H1 (cell line): ENCODE data around the gene CEP85L. TPM values are rescaled to one million over a fixed set of nuclear protein-coding genes. Genes with fewer than 3 reads are reported as not detected.

Experiments used
- CTCF ChIA-PET: fragments of 300-600 bp; sonication (Branson Sonifier 250); formaldehyde crosslinking; loops from one replicate; lab custom pipeline; 2021; ENCODE audit not compliant: partially characterized antibody; lab: Charles Lee
- POLR2A ChIA-PET: fragments of 300-600 bp; sonication (Branson Sonifier 250); formaldehyde crosslinking; loops from one replicate; lab custom pipeline; 2021; ENCODE audit warnings: inconsistent platforms; ENCODE audit not compliant: partially characterized antibody; lab: Charles Lee
- DNase-seq, 2 experiments: peaks; one replicate each; pipeline versions ENCODE4 v3.0.0 to v3.0.0-alpha.2; 2010 to 2022; ENCODE audit warnings: low spot score in 2 of 2, low read depth in 1 of 2, mixed read lengths in 1 of 2
- FAIRE-seq: peaks from 2 replicates; lab custom pipeline; 2011; peaks lifted over from hg19 to GRCh38; lab: Jason Lieb, UNC
- H2AFZ ChIP-seq: 2 replicates; pipeline ENCODE4 v1.8.1; 2012; ENCODE audit warnings: low read length, inconsistent platforms
- H2AK5ac ChIP-seq: 2 replicates; pipeline ENCODE4 v1.6.1; 2013; ENCODE audit warnings: low read depth, low read length
- H2BK120ac ChIP-seq: replicated peaks from 2 replicates; pipeline ENCODE3; 2013; ENCODE audit warnings: low read depth, low read length, inconsistent platforms
- H2BK12ac ChIP-seq: 2 replicates; pipeline ENCODE4 v1.6.1; 2013; ENCODE audit warnings: low read depth, low read length
- H2BK15ac ChIP-seq: 2 replicates; pipeline ENCODE4 v1.6.1; 2013; ENCODE audit warnings: low read length
- H2BK20ac ChIP-seq: 2 replicates; pipeline ENCODE4 v1.6.1; 2013; ENCODE audit warnings: low read length
- H2BK5ac ChIP-seq: 2 replicates; pipeline ENCODE4 v1.6.1; 2013; ENCODE audit warnings: low read depth, low read length
- H3K14ac ChIP-seq: 2 replicates; pipeline ENCODE4 v1.6.1; 2013; ENCODE audit warnings: inconsistent platforms; ENCODE audit not compliant: insufficient read length
- H3K18ac ChIP-seq: 2 replicates; pipeline ENCODE4 v1.6.1; 2013; ENCODE audit warnings: low read length; ENCODE audit errors: extremely low read depth
- H3K23ac ChIP-seq: 2 replicates; pipeline ENCODE4 v1.6.1; 2013; ENCODE audit warnings: inconsistent platforms; ENCODE audit not compliant: insufficient read length
- H3K23me2 ChIP-seq: 2 replicates; pipeline ENCODE4 v1.6.1; 2013; ENCODE audit warnings: low read depth, low read length
- H3K27ac ChIP-seq: 2 replicates; pipeline ENCODE4 v1.6.1; 2011; ENCODE audit warnings: low read depth, low read length, inconsistent platforms
- H3K27me3 ChIP-seq, 4 experiments: replicated peaks in 1 of 4; 1 replicate in 1 of 4; 2 replicates in 3 of 4; pipeline versions ENCODE4 v1.6.1 to v1.8.1; 2011 to 2013; ENCODE audit warnings: low read length in 3 of 4, mild to moderate bottlenecking in 3 of 4, inconsistent platforms in 2 of 4, mixed read lengths in 2 of 4, moderate library complexity in 1 of 4; ENCODE audit not compliant: control insufficient read depth in 3 of 4, insufficient read depth in 3 of 4; ENCODE audit errors: extremely low read depth in 1 of 4
- H3K36me3 ChIP-seq, 4 experiments: 2 replicates each; pipeline versions ENCODE4 v1.6.1 to v1.8.1; 2011 to 2013; ENCODE audit warnings: mild to moderate bottlenecking in 4 of 4, low read length in 3 of 4, moderate library complexity in 2 of 4, control low read depth in 1 of 4, inconsistent platforms in 1 of 4; ENCODE audit not compliant: insufficient read depth in 4 of 4, control insufficient read depth in 2 of 4
- H3K4ac ChIP-seq: replicated peaks from 2 replicates; pipeline ENCODE3; 2013; ENCODE audit warnings: low read length, low read depth, mixed read lengths, inconsistent platforms; ENCODE audit not compliant: insufficient read length
- H3K4me1 ChIP-seq, 4 experiments: replicated peaks in 1 of 4; 1 replicate in 1 of 4; 2 replicates in 3 of 4; pipeline versions ENCODE4 v1.6.1 to v1.8.1; 2011 to 2013; ENCODE audit warnings: low read length in 3 of 4, inconsistent platforms in 2 of 4, mixed read lengths in 1 of 4; ENCODE audit not compliant: insufficient read depth in 4 of 4, control insufficient read depth in 3 of 4
- H3K4me2 ChIP-seq, 2 experiments: 2 replicates each; pipeline versions ENCODE4 v1.6.1 to v1.8.1; 2011 to 2013; ENCODE audit warnings: low read depth in 2 of 2, low read length in 2 of 2, control low read depth in 1 of 2, inconsistent platforms in 1 of 2, mild to moderate bottlenecking in 1 of 2; ENCODE audit not compliant: insufficient read depth in 1 of 2
- H3K4me3 ChIP-seq, 4 experiments: fragments of 200-600, 300-600 bp in 1 of 4; sonication (generic), shearing (Covaris generic), sonication (Bioruptor Twin) in 1 of 4; 2 replicates each; pipeline versions ENCODE4 v1.5.1 to v1.8.1; 2011 to 2016; ENCODE audit warnings: low read length in 4 of 4, low read depth in 3 of 4, control low read depth in 2 of 4, inconsistent platforms in 2 of 4, mild to moderate bottlenecking in 2 of 4, mixed read lengths in 1 of 4, moderate library complexity in 1 of 4; ENCODE audit not compliant: insufficient read depth in 2 of 4; ENCODE audit errors: extremely low read depth in 1 of 4
- H3K56ac ChIP-seq: replicated peaks from 2 replicates; pipeline ENCODE3; 2013; ENCODE audit warnings: low read depth, mild to moderate bottlenecking, mixed read lengths, low read length, inconsistent platforms; ENCODE audit not compliant: insufficient read length
- H3K79me1 ChIP-seq: 2 replicates; pipeline ENCODE4 v1.6.1; 2013; ENCODE audit warnings: low read depth, low read length, control low read depth
- H3K79me2 ChIP-seq, 2 experiments: 2 replicates each; pipeline versions ENCODE4 v1.6.1 to v1.8.1; 2012 to 2013; ENCODE audit warnings: low read length in 2 of 2, mild to moderate bottlenecking in 2 of 2, inconsistent platforms in 1 of 2; ENCODE audit not compliant: insufficient read depth in 2 of 2, control insufficient read depth in 1 of 2
- H3K9ac ChIP-seq, 4 experiments: replicated peaks in 1 of 4; 1 replicate in 1 of 4; 2 replicates in 3 of 4; pipeline versions ENCODE4 v1.6.1 to v1.8.1; 2011 to 2013; ENCODE audit warnings: low read depth in 3 of 4, low read length in 3 of 4, control low read depth in 2 of 4, mild to moderate bottlenecking in 2 of 4, moderate library complexity in 2 of 4, inconsistent platforms in 1 of 4; ENCODE audit errors: extremely low read depth in 1 of 4
- H3K9me3 ChIP-seq, 2 experiments: 2 replicates each; pipeline versions ENCODE4 v1.6.1 to v1.8.1; 2012 to 2013; ENCODE audit warnings: mild to moderate bottlenecking in 2 of 2, moderate library complexity in 2 of 2, control low read depth in 1 of 2, inconsistent platforms in 1 of 2, low read depth in 1 of 2, low read length in 1 of 2, mixed read lengths in 1 of 2; ENCODE audit not compliant: insufficient read depth in 2 of 2
- H4K20me1 ChIP-seq, 2 experiments: replicated peaks in 1 of 2; 2 replicates each; pipeline versions ENCODE3 to v1.8.1; 2011 to 2013; ENCODE audit warnings: inconsistent platforms in 2 of 2, low read length in 2 of 2, mild to moderate bottlenecking in 1 of 2; ENCODE audit not compliant: insufficient read depth in 2 of 2, control insufficient read depth in 1 of 2
- H4K5ac ChIP-seq: 2 replicates; pipeline ENCODE4 v1.6.1; 2013; ENCODE audit warnings: low read length, low read depth, mixed read lengths, inconsistent platforms; ENCODE audit not compliant: insufficient read length
- H4K8ac ChIP-seq: 2 replicates; pipeline ENCODE4 v1.8.0; 2013; ENCODE audit warnings: mild to moderate bottlenecking, moderate library complexity, low read length, inconsistent platforms; ENCODE audit not compliant: insufficient read depth; ENCODE audit errors: extremely low read depth
- H4K91ac ChIP-seq: replicated peaks from 2 replicates; pipeline ENCODE3; 2013; ENCODE audit warnings: low read length, mixed read lengths, inconsistent platforms; ENCODE audit not compliant: insufficient read length
- CHD2 ChIP-seq: IDR thresholded peaks from 2 replicates; pipeline ENCODE4 v1.6.1; 2012; ENCODE audit warnings: low read length, improper control_type of control experiment
- SRF ChIP-seq: IDR thresholded peaks from 2 replicates; pipeline ENCODE4 v1.6.1; 2011; ENCODE audit warnings: mild to moderate bottlenecking, low read depth, low read length, moderate library complexity
- WGBS, 2 experiments: shearing (Covaris generic) in 1 of 2; methylation state at CpG; one replicate each; pipeline versions ENCODE4 v1.1.6 to v1.1.7; 2013 to 2015; ENCODE audit warnings: low lambda C conversion rate in 2 of 2, mixed read lengths in 2 of 2, inconsistent platforms in 1 of 2, low coverage in 1 of 2, missing lambda C conversion rate in 1 of 2; ENCODE audit not compliant: insufficient replicate concordance in 2 of 2, insufficient coverage in 1 of 2, insufficient read length in 1 of 2; ENCODE audit errors: extremely low coverage in 1 of 2, missing lambda C conversion rate in 1 of 2; 5-methylcytosine and 5-hydroxymethylcytosine counted together
- polyA plus RNA-seq, 7 experiments: library from polyadenylated mRNA; depleted of rRNA in 3 of 7; stranded (reverse) in 5 of 7; unstranded in 2 of 7; fragments of >200 nt in 5 of 7; fragments of 200-250 nt in 2 of 7; gene quantifications; 1 replicate in 5 of 7; 2 replicates in 1 of 7; 4 replicates in 1 of 7; pipeline versions ENCODE4 v1.2.1 to v1.2.3, GENCODE V29; 2011 to 2013; ENCODE audit warnings: missing spikeins in 2 of 7, mixed read lengths in 2 of 7
- total RNA-seq: library from RNA; stranded (reverse); fragmentation: NEBNext Ultra II Directional; extraction: Animal tissue kit (Norgen Biotek cat#: 25700); gene quantifications from 2 replicates; pipeline ENCODE4 v1.2.1, GENCODE V29; 2021

CEP85L gene
- total and polyA plus RNA-seq, 2 of the 8 experiments (the other 6 are each of a cell fraction or from before 2014, with no cell fraction given): 3.2 to 27.6 TPM

GRCh38 chr6:118546880-118547218, 104.5 kb downstream of the CEP85L start:
- H3K56ac ChIP-seq: no peak overlapping the region
- H3K79me2 ChIP-seq: peaks cover 0 to 11% of the 10 kb centered on the region in 2 experiments; a peak in 2 of 4 replicates
- H3K9me3 ChIP-seq: no peaks in the 10 kb centered on the region
- H3K4me2 ChIP-seq: no peak overlapping the region
- no peak overlapping the region for H3K4me3 ChIP-seq
- H2AK5ac ChIP-seq: no peak overlapping the region
- H4K20me1 ChIP-seq: no peaks in the 10 kb centered on the region
- no peaks in the 10 kb centered on the region for H3K36me3 ChIP-seq
- H2BK5ac ChIP-seq: no peak overlapping the region
- H3K4ac ChIP-seq: no peak overlapping the region
- no peak overlapping the region for H3K14ac ChIP-seq
- H3K9ac ChIP-seq: no peak overlapping the region
- no peak overlapping the region for H3K27ac ChIP-seq
- H3K27me3 ChIP-seq: no peaks in the 10 kb centered on the region
- no peak overlapping the region for H4K8ac ChIP-seq
- H3K18ac ChIP-seq: no peak overlapping the region
- no peak overlapping the region for H4K5ac ChIP-seq
- ChIA-PET CTCF (interaction anchor here (1.0 to 5.0 kb wide), 3 partner anchors 9 to 262 kb away, joined by 3 to 31 read pairs (median 4); no protein-coding TSS in a partner anchor), POLR2A (no interaction called here)
- no peak overlapping the region for H2BK15ac ChIP-seq
- no peak overlapping the region for H2BK12ac ChIP-seq
- no peaks in the 10 kb centered on the region for H3K79me1 ChIP-seq
- no peak overlapping the region for H2AFZ ChIP-seq
- H3K23me2 ChIP-seq: no peaks in the 10 kb centered on the region
- H2BK20ac ChIP-seq: no peak overlapping the region
- H3K23ac ChIP-seq: no peak overlapping the region
- H2BK120ac ChIP-seq: no peak overlapping the region
- H3K4me1 ChIP-seq: no peaks in the 10 kb centered on the region; a peak in 1 of 7 replicates
- FAIRE-seq: no peak
- 67% methylated on average over 1 of the region's 1 CpG; no CpG with 5 or more reads in 1 of the 2 experiments for WGBS, 2 experiments
- no peak for DNase-seq
- TF ChIP-seq SRF (peak; percentile 73), CHD2 (no peak)
- TF ChIP-seq, all 59 proteins: peak for 1
- no peak overlapping the region for H4K91ac ChIP-seq
